ENCODE results near the gene ARHGEF4.

Gene ARHGEF4

DNA sequence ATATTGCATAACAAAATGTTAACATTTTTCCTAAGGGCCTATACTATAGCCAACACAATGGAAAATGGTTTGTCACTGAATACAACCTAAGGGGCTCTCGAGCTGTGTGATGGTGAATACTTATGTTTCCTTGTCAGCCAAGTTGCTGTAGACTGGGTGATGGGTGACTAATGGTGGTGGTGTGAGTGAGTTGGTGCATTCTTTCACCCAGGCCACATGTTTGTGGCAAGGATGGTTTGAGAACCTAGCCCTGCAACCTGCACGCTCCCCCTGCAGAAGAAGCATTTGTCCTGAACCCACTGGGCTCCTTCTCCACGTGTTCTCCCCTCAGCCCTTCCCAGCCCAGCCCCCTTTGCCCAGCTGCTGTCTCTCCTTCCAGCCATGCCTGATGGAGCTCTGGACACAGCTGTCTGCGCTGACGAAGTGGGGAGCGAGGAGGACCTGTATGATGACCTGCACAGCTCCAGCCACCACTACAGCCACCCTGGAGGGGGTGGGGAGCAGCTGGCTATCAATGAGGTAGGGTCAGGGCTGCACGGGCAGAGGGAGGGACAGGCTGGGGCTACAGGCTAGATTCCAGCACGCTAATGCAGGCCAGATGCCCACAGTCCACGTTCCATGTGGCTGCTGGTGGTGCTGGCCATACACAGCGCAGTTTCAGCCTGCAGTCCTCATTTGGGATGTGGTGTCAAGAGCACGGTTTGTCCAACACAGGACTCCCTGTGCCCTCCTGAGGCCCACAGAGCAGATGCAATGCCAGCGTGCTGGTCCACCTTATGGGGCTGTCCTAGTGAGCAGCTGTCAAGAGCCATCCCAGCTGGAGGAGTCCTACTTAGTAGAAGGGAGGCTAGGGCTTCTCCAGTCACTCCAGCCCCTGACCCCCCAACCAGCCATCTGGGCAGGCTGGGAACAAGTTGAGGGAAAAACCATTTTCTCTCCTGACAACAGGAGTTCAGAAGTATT is 191.1 kb downstream of the ARHGEF4 start:
- no peak for DNase-seq

DNA sequence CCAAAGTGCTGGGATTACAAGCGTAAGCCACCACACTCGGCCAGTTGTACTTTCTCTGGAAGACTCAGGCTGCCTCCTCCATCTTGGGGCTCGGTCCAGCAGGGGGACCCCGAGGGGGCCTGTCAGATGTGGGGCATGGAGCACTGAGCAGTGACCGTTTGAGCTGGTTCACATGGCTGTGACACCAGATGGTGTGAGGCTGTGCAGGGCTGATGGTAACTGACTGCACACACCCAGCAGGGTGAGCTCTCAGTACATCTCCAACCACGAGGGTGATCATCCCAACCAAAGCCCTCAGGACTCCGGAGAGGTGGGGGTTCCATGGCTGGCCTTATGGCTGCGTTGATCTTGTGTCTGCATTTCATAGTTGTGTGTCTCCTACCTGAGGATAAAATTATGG is 193.1 kb downstream of the ARHGEF4 start:
- no peak for DNase-seq

- DNase-seq = no peak
Measured at GRCh38 chr2:131030478-131030971, 193.8 kb downstream of the ARHGEF4 start.

- no peak for DNase-seq
Measured at GRCh38 chr2:131031431-131031841, 194.7 kb downstream of the ARHGEF4 start.

- DNase-seq = no peak
Measured at GRCh38 chr2:131031875-131032274, 195.2 kb downstream of the ARHGEF4 start.

DNA sequence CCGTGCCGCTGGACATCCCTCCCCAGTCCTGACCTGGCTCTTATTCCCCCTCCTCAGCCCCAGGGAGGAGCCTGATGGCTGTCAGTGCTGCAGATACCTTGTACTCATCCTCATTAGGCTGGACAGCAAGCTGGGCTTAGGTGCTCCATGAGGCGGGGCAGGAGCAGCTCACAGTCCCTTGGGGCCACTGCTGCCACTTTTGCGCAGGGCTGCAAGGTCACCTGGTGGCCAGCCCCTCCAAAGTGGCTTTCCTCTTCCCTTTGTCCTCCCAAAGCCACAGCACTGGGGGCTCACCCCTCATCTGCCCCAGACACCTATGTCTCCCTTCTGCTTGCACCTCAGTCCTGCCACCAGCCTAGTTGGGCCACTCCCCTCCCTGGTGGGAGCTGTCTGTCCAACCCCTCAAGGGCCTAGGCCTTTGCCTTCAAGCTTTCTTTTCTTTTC is 195.7 kb downstream of the ARHGEF4 start:
- no peak for DNase-seq

DNA sequence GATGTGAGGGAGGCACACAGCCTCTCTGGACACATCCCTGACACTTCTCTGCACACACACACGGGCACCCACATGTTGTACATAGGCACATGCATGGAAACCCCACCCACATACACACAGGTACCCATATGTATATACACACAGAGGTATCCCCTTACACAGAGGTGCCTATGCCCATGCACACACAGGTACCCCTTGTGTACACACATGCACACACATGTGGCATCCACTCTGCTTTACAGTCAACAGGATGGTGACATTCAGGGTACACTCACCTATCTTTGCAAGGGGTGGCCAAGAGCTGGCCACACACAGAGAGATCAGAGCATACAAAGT is 197.0 kb downstream of the ARHGEF4 start:
- no peak for DNase-seq

- no peak for DNase-seq
Measured at GRCh38 chr2:131034122-131035051, 197.7 kb downstream of the ARHGEF4 start.

DNA sequence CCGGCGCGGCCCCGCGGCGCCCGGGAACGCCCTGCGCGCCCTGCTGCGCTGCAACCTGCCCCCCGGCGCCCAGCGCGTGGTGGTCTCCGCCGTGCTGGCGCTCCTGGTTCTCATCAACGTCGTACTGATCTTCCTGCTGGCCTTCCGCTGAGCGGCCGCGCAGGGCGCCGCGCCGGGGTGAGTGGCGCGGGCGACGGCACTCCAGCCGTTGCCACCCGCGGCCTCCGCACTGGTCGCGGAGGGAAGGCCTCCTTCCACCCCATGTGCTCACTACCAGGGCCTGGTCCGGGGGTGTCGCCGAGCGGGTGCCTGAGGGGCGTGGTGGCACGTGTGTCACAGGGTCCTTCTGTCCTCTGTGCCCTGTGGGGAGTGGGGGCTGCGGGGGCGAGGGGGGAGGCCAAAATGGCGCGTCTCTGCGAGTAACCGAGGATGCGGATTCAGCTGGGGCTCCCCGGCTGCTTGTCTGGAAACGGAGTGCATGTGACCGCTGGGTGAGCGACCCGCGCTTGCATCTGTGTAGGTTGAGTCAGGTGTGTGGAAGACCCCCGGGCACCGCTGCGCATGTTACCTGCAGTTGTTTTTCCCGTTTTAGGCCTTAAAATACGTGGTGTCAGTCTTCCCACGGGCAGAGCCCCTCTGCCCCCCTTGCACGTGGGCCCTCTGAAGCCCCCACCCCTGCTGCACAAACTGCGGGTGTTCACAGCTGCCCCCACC is 198.6 kb downstream of the ARHGEF4 start:
- DNase-seq = no peak

DNA sequence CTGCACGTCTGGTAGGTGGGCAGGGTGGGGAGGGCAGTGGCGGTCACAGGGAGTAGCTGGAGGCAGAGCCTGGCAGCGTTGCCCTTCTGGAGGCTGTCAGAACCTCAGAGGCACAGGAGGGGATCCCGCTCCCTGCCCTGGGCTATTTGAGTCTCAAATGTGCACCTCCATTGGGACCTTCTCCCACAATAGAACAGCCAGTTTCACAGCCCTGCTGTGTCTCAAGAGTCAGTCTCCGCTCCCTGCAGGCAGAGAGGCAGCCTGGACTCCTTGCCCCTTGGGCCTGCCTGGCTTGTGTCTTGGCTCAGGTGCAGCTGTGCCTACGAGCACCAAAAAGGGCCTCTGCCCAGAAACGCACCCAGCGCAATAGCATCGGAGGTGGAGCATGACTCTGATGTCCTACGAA is 199.1 kb downstream of the ARHGEF4 start:
- DNase-seq = no peak

DNA sequence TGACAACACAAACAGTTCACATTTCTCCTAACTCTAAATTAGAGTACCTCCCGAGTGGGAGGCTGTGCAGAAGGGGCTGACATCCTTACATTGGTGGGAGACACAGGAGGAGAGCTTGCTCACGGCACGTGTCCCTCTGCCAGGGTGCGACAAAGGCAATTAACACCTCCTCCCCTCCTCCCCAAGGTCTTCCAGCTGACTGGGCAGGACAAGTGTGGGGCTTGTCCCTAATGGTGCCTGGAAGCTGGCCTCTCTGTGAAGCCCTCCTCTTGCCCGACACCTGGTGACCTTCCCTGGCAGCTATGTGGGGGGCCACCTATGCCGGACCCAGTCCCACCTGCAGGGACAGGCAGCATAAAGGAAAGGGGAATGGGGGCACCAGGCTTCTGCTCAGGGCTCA is 199.6 kb downstream of the ARHGEF4 start:
- DNase-seq = no peak

GRCh38 chr2:131036696-131037397 is 200.1 kb downstream of the ARHGEF4 start:
- DNase-seq = no peak

DNA sequence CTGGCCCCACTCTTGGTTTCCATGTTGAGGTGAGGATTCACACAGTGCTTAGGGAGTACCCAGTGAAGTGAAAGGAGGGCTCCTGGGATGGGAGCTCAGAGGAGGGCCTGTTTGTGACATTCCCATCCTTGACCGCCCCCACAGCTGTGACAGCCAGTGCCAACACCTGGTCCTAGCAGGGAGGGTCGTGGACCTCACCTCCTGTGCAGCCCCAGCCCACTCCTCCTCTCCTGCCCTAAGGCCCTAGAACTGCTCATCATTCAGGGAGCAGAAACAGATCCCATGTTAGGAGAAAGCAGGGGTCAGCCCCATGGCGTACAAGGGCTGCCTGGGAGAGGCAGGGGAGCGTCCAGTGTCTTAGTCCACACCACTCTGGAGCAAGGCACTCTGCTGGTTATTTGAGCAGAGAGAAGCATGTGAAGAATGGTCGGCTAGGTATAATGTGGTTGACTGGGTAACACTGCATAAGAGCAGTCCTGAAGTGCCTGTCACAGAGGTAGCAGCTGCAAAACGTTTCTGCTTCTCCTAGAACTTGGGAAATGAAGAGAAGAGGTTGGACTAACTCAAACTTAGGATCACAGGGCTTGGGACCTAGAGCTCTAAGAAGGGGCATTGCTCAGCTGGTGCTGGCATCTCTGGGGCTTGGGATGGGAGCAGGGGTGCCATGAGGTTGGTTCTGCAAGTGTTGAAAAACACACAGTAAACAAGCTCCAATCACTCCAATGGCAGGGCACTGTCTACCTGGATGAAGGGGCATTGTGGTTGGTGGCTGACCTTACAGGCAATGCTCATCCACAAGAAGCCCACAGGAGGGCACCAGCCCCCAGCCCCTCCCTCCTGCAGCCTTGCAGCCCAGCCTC is 200.9 kb downstream of the ARHGEF4 start:
- DNase-seq = no peak

DNA sequence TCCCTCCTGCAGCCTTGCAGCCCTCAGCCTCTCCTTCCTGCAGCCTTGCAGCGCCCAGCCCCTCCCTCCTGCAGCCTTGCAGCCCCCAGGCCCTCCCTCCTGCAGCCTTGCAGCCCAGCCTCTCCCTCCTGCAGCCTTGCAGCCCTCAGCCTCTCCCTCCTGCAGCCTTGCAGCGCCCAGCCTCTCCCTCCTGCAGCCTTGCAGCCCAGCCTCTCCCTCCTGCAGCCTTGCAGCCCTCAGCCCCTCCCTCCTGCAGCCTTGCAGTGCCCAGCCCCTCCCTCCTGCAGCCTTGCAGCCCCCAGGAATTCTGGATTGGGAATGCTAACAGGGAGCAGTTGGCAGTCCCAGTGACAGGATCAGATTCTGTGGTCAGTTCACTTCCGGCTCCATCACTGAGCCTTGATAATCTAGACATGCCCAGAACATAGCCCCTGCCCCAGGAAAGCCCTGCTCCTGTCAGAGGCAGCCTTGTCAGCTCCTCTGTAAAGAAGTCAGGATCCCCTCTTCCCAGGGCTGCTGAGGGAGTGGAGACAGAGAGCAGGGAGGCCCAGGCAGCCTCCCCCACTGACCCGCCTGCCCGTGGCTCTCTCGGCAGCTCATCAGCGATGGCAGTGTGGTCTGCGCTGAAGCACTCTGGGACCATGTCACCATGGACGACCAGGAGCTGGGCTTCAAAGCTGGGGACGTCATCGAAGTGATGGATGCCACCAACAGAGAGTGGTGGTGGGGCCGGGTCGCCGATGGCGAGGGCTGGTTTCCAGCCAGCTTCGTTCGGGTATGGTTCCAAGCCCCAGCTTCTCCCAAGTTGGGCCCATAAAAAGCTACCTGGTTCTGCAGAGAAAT is 201.8 kb downstream of the ARHGEF4 start:
- no peak for DNase-seq

GRCh38 chr2:131039101-131039440 is 202.4 kb downstream of the ARHGEF4 start:
- DNase-seq = no peak

- no peak for DNase-seq
Measured at GRCh38 chr2:131039535-131039907, 202.8 kb downstream of the ARHGEF4 start.

DNA sequence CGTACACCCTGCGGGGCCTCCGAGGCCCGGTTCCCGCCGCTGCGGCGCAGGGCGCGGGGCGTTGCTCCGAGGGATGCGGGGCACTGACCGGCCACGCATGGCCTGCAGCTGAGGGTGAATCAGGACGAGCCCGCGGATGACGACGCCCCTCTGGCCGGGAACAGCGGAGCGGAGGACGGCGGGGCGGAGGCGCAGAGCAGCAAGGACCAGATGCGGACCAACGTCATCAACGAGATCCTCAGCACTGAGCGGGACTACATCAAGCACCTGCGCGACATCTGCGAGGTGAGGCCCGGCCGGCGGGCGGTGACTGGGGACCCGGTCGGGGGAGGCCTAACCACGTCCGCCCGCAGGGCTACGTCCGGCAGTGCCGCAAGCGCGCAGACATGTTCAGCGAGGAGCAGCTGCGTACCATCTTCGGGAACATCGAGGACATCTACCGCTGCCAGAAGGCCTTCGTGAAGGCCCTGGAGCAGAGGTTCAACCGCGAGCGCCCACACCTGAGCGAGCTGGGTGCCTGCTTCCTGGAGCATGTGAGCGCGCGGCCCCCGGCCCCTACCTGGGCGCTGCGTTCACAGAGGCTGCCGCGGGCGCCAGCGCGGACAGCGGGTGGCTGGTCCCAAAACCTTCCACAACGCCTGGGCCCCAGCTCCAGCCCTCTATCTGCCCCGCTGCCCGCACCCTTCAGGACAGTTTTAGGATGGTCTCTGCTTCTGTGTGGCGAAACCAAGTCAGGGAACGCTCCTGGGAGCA is 203.4 kb downstream of the ARHGEF4 start:
- no peak for DNase-seq

- no peak for DNase-seq
Measured at GRCh38 chr2:131040661-131041401, 204.1 kb downstream of the ARHGEF4 start.

Measured in SHP77 treated with DMSO at 0.1 percent for 48 hours (cell line).